ENCODE data around the gene RPS6KA2.

Gene RPS6KA2

DNA sequence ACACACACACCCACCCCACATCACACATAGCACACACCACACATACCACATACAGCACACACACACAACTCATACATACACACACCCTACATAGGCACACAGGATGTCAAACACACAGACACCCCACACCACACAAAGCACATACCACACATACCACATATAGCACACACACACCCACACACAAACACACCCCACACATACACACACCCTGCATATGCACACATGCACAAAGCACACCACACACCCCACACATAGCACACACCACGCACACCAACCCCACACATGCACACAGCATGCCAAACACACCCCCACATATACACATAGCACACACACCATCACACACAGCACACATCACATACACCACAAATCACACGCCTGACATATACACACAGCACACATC is 119.7 kb downstream of the RPS6KA2 start:
- no peak overlapping the region for H3K4me3 ChIP-seq (ENCODE audit: low read length)
- TF ChIP-seq, protein P1, sequence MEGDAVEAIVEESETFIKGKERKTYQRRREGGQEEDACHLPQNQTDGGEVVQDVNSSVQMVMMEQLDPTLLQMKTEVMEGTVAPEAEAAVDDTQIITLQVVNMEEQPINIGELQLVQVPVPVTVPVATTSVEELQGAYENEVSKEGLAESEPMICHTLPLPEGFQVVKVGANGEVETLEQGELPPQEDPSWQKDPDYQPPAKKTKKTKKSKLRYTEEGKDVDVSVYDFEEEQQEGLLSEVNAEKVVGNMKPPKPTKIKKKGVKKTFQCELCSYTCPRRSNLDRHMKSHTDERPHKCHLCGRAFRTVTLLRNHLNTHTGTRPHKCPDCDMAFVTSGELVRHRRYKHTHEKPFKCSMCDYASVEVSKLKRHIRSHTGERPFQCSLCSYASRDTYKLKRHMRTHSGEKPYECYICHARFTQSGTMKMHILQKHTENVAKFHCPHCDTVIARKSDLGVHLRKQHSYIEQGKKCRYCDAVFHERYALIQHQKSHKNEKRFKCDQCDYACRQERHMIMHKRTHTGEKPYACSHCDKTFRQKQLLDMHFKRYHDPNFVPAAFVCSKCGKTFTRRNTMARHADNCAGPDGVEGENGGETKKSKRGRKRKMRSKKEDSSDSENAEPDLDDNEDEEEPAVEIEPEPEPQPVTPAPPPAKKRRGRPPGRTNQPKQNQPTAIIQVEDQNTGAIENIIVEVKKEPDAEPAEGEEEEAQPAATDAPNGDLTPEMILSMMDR (conservative IDR thresholded peaks at IDR 0.05; ENCODE audit: low read length), result no peak
- DNase-seq (ENCODE audit: low read depth), result no peak

DNA sequence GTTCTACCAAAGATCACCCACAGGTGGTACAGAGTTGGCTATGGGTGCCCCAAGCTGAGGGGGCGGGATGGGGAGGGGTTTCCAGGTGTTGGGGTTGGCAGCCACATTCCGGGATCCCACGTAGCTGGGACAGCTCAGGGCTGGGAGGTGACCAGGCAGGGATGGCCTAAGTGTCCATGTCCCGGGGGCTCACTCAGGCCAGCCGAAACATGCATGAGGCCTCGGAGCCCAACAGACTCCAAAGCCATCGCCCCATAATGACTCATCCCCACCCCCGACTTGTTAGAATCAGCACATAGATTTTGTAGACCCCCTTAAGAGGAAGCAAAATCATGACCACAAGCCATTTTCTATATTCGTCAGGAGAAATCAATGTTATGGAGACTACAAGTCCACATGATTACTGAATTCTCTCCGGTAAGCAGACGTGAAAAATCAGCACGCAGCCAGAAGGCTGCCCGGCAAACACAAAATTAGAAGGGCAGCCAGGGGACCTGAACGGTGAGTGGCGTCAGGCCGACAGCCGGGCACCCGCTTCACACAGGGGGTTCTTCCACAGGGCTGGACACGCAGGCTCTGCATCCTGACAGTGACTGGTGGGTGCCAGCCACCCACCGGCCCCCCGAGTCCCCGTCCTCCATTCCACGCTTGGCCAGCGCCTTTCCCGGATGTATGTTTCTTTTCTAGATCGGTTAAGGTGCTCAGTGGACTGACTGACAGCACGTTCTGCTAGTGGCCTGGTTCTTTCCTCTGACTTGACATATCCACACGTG is 121.7 kb downstream of the RPS6KA2 start:
- TF ChIP-seq, protein P1 (conservative IDR thresholded peaks at IDR 0.05; ENCODE audit: low read length), result no peak
- DNase-seq (ENCODE audit: low read depth), result no peak
- H3K4me3 ChIP-seq (ENCODE audit: low read length), result no peak overlapping the region

DNA sequence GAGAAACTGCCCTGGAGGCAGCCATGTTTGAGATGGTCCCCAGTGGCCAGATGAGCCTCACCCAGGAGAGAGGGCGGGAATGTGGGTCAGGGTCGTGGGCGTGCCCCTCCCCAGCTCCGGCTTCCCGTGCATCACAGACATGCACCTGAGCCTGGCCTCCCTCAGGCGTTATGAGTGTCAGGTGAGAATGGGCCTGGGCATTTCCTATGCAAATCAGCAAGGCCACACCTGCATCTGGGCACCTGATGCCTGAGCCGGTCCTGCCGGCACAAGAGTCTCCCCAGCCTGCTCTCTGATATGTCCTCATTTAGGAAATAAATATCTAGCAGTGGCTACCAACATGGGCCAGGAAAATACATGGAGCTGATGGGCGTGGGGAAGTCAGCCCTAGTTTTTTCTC is 123.0 kb downstream of the RPS6KA2 start:
- TF ChIP-seq, protein P1 (conservative IDR thresholded peaks at IDR 0.05; ENCODE audit: low read length), result no peak
- H3K4me3 ChIP-seq (ENCODE audit: low read length), result no peak overlapping the region
- DNase-seq (ENCODE audit: low read depth), result no peak

DNA sequence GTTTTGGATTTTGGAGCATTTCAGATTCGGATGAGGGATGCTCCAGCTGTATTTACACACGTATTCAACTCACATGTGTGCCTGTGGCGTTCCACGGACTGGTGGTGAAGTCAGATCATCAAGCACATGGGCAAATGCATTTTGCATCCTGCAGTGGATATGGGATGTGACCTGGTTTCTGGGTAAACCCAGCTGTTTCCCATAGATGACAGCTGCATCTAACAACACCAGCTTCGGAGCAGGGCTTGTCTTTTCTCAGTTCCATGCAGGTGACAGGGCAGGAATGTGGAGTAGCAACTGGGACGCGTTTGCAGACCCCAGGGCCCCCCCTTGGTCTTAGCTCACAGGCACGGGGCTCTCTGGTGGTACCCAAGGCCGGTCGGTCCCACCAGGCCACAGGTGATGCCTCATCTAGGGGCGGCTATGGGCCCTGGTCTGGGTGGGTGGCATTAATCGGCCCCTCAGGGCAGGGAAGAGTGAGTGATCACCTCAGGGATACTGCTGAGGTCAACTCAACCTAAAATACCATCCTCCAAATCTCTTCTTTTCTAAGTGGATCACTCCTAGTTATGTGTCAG is 123.8 kb downstream of the RPS6KA2 start:
- no peak for DNase-seq (ENCODE audit: low read depth)
- H3K4me3 ChIP-seq (ENCODE audit: low read length), result no peak overlapping the region
- TF ChIP-seq, protein P1 (conservative IDR thresholded peaks at IDR 0.05; ENCODE audit: low read length), result no peak

DNA sequence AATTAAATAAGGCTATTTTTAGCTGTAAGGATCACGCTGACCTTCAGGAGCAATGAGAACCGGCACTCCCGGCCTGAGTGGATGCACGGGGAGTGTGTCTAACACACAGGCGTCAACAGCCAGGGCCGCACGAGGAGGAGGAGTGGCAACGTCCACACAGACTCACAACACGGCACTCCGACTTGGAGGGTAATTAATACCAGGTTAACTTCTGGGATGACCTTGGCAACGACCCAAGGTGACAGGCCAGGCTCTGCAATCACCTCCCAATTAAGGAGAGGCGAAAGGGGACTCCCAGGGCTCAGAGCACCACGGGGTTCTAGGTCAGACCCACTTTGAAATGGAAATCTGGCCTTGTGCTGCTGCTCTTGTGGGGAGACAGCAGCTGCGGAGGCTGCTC is 124.6 kb downstream of the RPS6KA2 start:
- DNase-seq (ENCODE audit: low read depth), result no peak
- TF ChIP-seq, protein P1 (conservative IDR thresholded peaks at IDR 0.05; ENCODE audit: low read length), result no peak
- H3K4me3 ChIP-seq (ENCODE audit: low read length), result no peak overlapping the region

DNA sequence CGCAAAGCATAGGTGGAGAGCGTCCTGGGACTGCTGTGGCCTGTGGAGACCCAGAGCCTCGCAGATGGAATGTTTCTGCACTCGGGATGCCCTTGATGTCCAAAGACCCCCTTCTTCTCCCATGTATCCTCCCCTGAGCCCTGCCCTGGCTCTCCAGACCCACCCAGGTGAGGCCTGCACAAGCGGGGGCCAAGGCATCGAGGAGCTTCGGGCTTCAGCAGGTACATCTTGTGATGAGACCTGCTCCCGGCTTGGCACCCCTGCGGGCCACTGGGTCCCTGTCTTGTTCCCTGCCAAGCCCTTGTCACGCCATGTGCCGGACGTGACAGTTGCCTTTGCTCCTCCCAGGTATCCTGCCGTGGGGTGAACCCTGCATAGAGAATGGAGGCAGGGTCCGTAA is 125.8 kb downstream of the RPS6KA2 start:
- TF ChIP-seq, protein P1 (conservative IDR thresholded peaks at IDR 0.05; ENCODE audit: low read length), result no peak

DNA sequence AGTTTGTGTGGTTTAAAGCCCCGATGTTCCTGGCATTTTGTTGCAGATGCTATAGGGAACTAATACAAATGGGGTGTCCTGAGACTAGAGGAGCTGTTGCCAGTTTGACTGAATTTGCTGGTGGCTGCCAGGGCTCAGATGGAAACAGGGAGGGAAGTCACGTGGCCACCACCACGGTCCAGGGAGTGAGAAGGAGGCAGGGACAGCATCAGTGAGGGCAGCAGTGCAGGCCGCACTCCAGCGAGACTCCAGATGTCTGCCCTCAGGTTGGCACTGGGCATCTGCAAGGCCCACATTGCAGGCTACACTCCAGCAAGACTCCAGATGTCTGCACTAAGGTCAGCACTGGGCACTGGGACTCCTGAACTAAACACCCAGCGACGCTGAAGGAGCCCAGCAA is 126.8 kb downstream of the RPS6KA2 start:
- H3K4me3 ChIP-seq (ENCODE audit: low read length), result no peak overlapping the region
- DNase-seq (ENCODE audit: low read depth), result no peak
- TF ChIP-seq, protein P1 (conservative IDR thresholded peaks at IDR 0.05; ENCODE audit: low read length), result no peak

More for the DNA sequence above, 125.8 kb downstream of the RPS6KA2 start:
- H3K4me3 ChIP-seq (ENCODE audit: low read length), result no peak overlapping the region
- no peak for DNase-seq (ENCODE audit: low read depth)

All from AG10803 (cell line).